MM.1S (cell line): Measurements from ENCODE around the gene RALA.

Source experiments
- CTCF ChIP-seq: fragments of 300-600 bp; sonication (generic); IDR thresholded peaks from 2 replicates; pipeline ENCODE4 v1.5.1; 2016; ENCODE audit warnings: antibody characterized with exemption, low read length, mixed read lengths
- EZH2phosphoT487 ChIP-seq: fragments of 300-600 bp; sonication (generic); IDR thresholded peaks from 2 replicates; pipeline ENCODE4 v1.6.1; 2018; ENCODE audit warnings: antibody characterized with exemption, low read length

- no peak for TF ChIP-seq CTCF
- TF ChIP-seq EZH2phosphoT487 = no peak
Observed at GRCh38 chr7:39592586-39592985, 30.8 kb upstream of the RALA start.
